Jurkat, Clone E6-1 (cell line): ENCODE measurements around the gene SLC25A47.
"Not testable (repeated sequence)": the region's sequence is repeated elsewhere in the genome, so short reads cannot be mapped to it uniquely, and the experiment has no call there.

ENCODE experiments used
- DNase-seq: peaks from one replicate; pipeline ENCODE4 v3.0.0-alpha.2; 2011; ENCODE audit warnings: low read depth, low spot score
- H3K4me3 ChIP-seq: 2 replicates; pipeline ENCODE4 v1.5.1; 2011; ENCODE audit warnings: mild to moderate bottlenecking, low read length, control low read depth, moderate library complexity

The SLC25A47 gene

GRCh38 chr14:100288382-100289185 lies 34.6 kb upstream of the SLC25A47 start:
- DNase-seq: no peak
- H3K4me3 ChIP-seq: no peak overlapping the region

GRCh38 chr14:100289916-100290606 lies 33.1 kb upstream of the SLC25A47 start:
- no peak for DNase-seq
- no peak overlapping the region for H3K4me3 ChIP-seq

DNA sequence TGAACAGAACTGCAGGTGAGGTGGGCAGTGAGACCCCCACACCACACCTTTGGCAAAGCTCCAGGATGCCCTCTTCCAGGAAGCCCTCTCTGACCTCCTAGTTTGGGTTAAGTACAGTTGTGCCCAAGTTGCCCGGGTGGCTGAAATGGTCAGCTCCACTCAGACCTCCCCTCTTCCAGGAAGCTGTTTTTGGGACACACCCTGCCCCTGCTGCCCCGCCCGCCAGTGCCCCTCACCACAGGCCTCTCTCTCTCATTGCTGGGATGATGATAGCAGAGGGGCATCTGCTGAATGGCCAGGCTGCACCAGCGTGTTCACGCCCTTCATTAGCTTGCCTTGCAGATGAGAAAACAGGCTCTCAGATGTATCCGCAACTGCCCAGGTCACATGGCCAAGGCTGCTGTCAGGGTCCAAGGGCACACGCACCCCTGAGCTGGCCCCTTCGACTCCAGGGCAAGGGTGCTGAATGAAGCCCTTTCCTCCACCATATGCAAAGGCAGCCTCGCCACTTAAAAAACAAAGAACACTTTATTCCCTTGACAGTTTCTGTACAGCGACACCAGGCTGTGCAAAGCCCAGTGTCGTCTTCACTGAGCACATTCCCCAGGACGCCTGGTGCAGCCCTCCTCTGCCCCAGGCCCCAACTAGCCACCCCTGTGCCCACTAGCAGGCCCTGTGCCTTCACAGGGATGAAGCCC lies 32.4 kb upstream of the SLC25A47 start:
- no peak for DNase-seq
- no peak overlapping the region for H3K4me3 ChIP-seq

GRCh38 chr14:100291305-100292075 lies 31.6 kb upstream of the SLC25A47 start:
- DNase-seq: no peak
- no peak overlapping the region for H3K4me3 ChIP-seq

DNA sequence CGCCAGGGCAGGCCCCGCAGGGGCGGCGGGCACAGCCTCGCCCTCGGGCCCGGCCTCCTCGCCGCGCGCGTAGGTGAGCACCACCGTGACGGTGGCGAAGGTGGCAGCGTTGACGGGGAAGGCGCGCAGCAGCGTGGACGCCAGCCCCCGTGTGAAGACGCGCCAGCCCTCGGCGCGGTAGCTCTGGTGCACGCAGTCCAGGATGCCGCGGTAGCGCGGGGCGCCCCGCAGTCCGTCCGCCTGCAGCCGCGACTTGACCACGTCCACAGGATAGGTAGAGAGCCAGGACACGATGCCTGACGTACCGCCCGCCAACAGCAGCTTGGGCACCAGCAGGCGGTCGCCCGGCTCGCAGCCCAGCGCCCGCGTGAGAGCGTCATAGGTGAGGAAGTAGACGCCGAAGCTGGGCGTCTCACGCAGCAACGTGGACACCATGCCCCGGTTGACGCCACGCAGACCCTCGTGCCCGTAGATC lies 30.8 kb upstream of the SLC25A47 start:
- no peak for DNase-seq
- H3K4me3 ChIP-seq: no peak overlapping the region

DNA sequence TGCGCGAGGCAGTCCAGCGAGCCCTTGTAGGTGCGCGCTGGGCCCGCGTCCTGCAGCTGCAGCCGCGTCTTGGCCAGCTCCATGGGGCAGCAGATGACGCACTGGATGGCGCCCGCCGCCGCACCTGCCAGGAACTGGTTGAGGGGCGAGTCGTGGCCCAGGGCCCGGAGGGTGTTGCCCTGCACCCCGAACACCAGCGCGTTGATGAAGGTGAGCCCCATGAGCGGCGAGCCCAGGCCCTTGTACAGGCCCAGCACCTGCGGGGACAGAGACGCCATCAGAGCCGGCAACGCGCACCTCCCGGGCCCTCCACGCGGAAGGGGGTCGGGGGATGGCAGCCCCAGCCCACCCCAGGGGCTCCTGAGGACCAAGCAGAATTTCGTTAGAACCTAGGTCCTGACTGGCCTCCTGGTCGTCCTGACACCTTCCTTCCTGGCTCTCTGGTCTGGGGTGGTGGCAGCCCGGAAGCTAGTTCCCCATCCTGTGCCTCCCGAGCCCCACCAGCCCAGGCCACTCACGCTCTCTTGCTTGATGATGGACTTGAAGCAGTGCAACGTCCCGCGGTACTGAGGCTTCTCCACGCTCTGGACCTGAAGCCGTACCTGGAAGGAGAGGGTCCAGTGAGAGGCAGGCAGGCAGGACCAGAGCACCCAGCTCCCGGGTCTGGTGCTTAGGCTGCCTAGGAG lies 30.2 kb upstream of the SLC25A47 start:
- no peak for DNase-seq
- no peak overlapping the region for H3K4me3 ChIP-seq

GRCh38 chr14:100293497-100294212 lies 29.5 kb upstream of the SLC25A47 start:
- H3K4me3 ChIP-seq: no peak overlapping the region
- no peak for DNase-seq

GRCh38 chr14:100294213-100294962 lies 28.8 kb upstream of the SLC25A47 start:
- no peak for DNase-seq
- no peak overlapping the region for H3K4me3 ChIP-seq

- no peak overlapping the region for H3K4me3 ChIP-seq
- DNase-seq: no peak
Observed at GRCh38 chr14:100294963-100295330, 28.2 kb upstream of the SLC25A47 start.

DNA sequence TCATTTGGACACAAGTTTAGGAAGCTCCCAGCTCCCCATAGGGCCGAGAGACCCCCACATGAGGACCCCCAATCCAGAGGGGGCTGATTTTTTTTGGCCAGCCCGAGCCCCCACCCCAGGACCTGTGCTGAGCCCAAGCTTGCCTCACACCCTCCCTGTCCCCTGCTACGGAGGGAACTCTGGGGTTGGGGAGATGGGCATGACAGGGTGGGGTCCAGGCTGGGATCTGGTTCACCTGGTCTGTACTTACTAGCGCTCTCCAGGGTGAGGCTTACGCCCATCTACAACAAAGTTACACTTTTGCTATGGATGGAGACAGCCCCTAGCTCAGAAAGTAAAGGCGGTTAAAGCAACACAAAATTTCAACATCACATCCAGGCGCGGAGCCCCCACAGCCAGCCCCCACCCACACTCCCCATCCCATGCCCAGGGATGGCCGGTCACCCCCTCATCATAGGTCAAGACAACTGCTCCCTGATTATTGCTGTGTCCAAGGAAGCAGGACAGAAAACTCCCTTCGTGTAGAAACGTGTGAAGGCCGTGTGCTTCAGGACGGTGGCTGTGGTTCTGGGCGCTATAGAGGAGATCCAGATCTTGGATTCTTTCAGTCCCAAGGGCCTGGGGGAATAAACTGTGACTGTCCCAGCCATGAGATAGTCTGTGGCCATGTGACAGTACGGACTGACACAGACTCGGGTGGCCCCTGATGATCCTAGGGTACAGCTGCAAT lies 27.6 kb upstream of the SLC25A47 start:
- H3K4me3 ChIP-seq: no peak overlapping the region
- no peak for DNase-seq

DNA sequence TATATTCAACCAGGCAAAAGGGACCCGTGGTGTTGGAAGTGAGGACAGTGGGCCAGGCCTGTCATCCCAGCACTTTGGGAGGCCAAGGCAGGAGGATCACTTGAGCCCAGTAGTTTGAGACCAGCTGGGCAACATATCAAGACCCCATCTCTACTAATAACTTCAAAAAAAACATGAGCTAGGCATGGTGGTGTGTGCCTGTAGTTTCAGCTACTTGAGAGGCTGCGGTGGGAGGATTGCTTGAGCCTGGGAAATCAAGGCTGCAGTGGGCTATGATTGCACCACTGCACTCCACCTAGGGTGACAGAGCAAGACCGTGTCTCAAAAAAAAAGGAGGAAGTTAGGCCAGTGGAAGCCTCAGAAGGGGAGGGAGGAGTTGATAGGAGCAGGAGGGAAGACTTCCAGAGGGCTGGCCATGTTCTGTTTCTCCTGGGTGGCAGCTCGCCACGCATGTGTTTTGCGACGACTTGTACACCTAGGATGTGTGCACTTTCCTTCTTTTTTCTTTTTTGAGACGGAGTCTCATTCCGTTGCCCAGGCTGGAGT lies 27.0 kb upstream of the SLC25A47 start:
- H3K4me3 ChIP-seq: no peak overlapping the region
- no peak for DNase-seq

GRCh38 chr14:100296729-100297128 lies 26.4 kb upstream of the SLC25A47 start:
- not testable (repeated sequence) for H3K4me3 ChIP-seq, DNase-seq

DNA sequence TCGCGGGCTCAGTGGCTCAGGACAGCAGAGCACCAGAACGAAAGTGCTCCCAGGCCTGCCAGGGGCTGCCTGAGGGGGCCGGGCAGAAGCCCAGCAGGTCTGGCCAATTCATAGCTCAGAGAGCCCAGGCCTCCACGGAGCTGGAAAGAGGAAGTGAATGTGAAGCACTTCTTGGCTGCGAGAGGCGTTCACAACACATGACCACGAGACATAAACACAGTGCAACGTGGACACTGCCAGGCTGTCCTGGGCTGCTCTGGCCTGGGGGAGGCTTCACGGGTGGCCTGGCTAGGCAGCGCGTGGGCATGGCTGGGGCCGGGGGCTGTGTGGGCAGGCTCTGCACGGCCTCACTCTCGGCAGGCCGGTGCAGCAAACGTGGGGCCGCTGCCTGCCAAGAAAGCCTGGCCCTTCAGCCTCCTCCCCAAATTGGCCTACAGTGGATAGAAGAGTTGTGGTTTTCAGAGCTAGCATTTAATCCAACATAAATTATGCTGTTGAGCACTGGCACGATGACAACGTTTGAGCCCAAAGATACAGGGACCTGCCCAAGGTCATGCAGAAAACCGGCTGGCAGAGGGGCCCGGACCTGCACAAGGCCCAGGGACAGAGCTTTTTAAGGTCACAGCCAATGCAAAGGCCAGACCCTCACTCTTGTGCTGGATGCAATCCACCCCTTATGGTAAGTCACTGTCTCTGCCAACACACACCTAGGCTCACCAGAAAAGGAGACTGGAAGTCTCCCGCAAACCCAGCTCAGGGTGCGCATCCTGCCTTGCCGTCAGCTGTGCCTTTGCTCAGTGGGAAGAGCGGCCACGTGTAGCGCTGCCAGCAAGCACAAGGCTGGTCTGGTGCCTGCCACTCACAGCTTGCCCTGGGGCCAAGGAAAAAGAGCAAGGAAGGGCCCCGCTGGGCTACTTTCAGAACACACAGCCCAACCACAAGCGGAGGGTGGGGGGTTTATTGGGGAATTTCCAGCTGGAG lies 25.5 kb upstream of the SLC25A47 start:
- no peak overlapping the region for H3K4me3 ChIP-seq
- no peak for DNase-seq

DNA sequence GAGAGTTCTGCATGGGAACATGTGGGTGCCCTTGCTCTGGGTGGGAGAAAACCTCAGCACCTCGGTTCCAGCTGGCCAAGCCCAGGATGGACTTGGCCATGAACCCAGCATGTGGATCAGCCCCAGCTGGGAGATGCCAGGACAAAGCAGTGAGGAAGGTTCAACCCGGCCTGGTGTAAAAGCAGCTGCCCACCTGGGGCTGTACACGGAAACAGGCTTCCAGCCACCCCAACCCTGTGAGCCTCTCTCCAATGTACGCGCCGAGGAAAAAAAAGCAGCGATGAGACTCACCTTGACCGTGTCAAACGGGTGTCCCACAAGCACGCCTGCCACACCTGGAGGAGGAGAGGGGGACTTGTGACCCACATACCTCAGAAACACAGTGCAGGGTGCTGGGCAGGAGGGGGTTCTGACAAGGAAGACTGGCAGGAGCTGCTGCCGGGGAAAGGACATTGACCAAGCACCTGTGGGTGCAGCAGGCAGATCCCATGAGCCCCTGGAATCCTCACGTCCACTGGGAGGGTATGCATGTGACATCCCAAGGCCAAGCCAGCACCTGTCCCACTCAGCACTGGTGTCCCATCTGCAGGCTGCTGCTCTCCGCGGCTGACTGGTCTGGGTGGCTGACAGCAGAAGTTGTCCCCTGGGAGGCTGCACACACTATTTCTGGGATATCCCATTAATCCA lies 24.4 kb upstream of the SLC25A47 start:
- H3K4me3 ChIP-seq: no peak overlapping the region
- no peak for DNase-seq

DNA sequence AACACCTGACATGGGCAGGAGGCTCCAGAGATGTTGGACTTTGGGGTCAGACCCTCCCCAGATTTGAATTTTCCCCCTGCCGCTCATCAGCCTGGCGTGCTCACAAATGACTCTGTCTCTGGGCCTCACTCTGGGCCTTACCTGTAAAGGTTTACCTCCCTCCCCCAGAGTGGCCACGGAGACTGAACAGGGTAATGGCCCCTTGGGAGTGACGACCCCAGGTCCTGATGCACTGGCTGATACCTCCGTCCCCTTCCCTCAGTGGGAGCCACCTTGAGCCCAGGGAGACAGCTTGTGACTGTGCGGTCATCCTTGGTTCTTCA lies 23.9 kb upstream of the SLC25A47 start:
- H3K4me3 ChIP-seq: no peak overlapping the region
- DNase-seq: no peak
